Chondrocyte (in vitro differentiated cells): ENCODE measurements around the gene SLC50A1. TPM values are rescaled to one million over a fixed set of nuclear protein-coding genes. Genes with fewer than 3 reads are reported as not detected.
A peak's percentile ranks its signal among the peaks of the same experiment; 100 is the strongest.

Experiments
- DNase-seq: peaks from one replicate; pipeline ENCODE4 v3.0.0; 2021; ENCODE audit warnings: mixed read lengths, low spot score
- H3K27ac Mint-ChIP-seq: one replicate; pipeline ENCODE4 v1.8.0; 2021; ENCODE audit warnings: mild to moderate bottlenecking, moderate library complexity, mixed read lengths; ENCODE audit not compliant: unreplicated experiment
- H3K27me3 Mint-ChIP-seq: 2 replicates; pipeline ENCODE4 v1.8.0; 2021; ENCODE audit warnings: low read depth, mixed read lengths
- H3K36me3 Mint-ChIP-seq: 2 replicates; pipeline ENCODE4 v1.8.0; 2021; ENCODE audit warnings: low read depth, mixed read lengths
- H3K4me1 Mint-ChIP-seq: 2 replicates; pipeline ENCODE4 v1.8.0; 2021; ENCODE audit warnings: low read depth, mild to moderate bottlenecking, mixed read lengths
- H3K4me3 Mint-ChIP-seq: one replicate; pipeline ENCODE4 v1.8.0; 2021; ENCODE audit warnings: mild to moderate bottlenecking, moderate library complexity, mixed read lengths; ENCODE audit not compliant: unreplicated experiment
- H3K9me3 Mint-ChIP-seq: 2 replicates; pipeline ENCODE4 v1.8.0; 2021; ENCODE audit warnings: low read depth, mixed read lengths
- CTCF ChIP-seq: fragments of 200-600 bp; sonication (generic); IDR thresholded peaks from 2 replicates; pipeline ENCODE4 v1.5.0; 2021; ENCODE audit warnings: antibody characterized with exemption, mild to moderate bottlenecking, moderate library complexity
- total RNA-seq: library from RNA; stranded (reverse); gene quantifications from 3 replicates; pipeline ENCODE4 v1.2.1, GENCODE V29; 2021

SLC50A1 gene
- total RNA-seq, 1 donor from 2014 or later: 37.9 TPM

GRCh38 chr1:155173478-155174323 lies 38.0 kb downstream of the SLC50A1 start, which contains the start of gene TRIM46:
Gene TRIM46, plus strand, starts transcription at chr1:155173849. Its CDS starts 118 bp downstream, at chr1:155173967.
- peak; percentile 71 for TF ChIP-seq CTCF
- H3K36me3 Mint-ChIP-seq: peaks cover 20% of the 10 kb centered on the region
- peak; percentile 90 for DNase-seq
- peaks cover 52% of the 10 kb centered on the region for H3K4me1 Mint-ChIP-seq
- H3K9me3 Mint-ChIP-seq: no peaks in the 10 kb centered on the region
- peak within 1 kb of the TSS; percentile 97 for H3K4me3 Mint-ChIP-seq
- no peaks in the 10 kb centered on the region for H3K27me3 Mint-ChIP-seq
- peak within 1 kb of the TSS; percentile 98 for H3K27ac Mint-ChIP-seq

- Mint-ChIP-seq H3K4me3 (peak overlapping the region; percentile 97), H3K4me1 (peaks cover 52% of the 10 kb centered on the region), H3K27me3 (no peaks in the 10 kb centered on the region), H3K9me3 (no peaks in the 10 kb centered on the region), H3K27ac (peak overlapping the region; percentile 75), H3K36me3 (peaks cover 20% of the 10 kb centered on the region)
- peak; percentile 71 for DNase-seq
- TF ChIP-seq CTCF: no peak
These were observed 39.0 kb downstream of the SLC50A1 start for GRCh38 chr1:155174324-155175280.

- H3K36me3 Mint-ChIP-seq: peaks cover 18% of the 10 kb centered on the region
- H3K4me3 Mint-ChIP-seq: peak overlapping the region; percentile 97
- H3K4me1 Mint-ChIP-seq: peaks cover 50% of the 10 kb centered on the region
- no peaks in the 10 kb centered on the region for H3K9me3 Mint-ChIP-seq
- peak overlapping the region; percentile 75 for H3K27ac Mint-ChIP-seq
- TF ChIP-seq CTCF: no peak
- peak; percentile 80 for DNase-seq
- H3K27me3 Mint-ChIP-seq: no peaks in the 10 kb centered on the region
These were observed 39.8 kb downstream of the SLC50A1 start for GRCh38 chr1:155175281-155175926.

GRCh38 chr1:155175927-155176371 lies 40.3 kb downstream of the SLC50A1 start:
- H3K27ac Mint-ChIP-seq: peak overlapping the region; percentile 75
- H3K4me1 Mint-ChIP-seq: peaks cover 49% of the 10 kb centered on the region
- DNase-seq: peak; percentile 77
- peaks cover 17% of the 10 kb centered on the region for H3K36me3 Mint-ChIP-seq
- H3K9me3 Mint-ChIP-seq: no peaks in the 10 kb centered on the region
- TF ChIP-seq CTCF: no peak
- no peak overlapping the region for H3K4me3 Mint-ChIP-seq
- H3K27me3 Mint-ChIP-seq: no peaks in the 10 kb centered on the region
